ENCODE data around the gene ANO2.

Gene ANO2

GRCh38 chr12:5874514-5874913 lies 70.5 kb downstream of the ANO2 start:
- no peak overlapping the region for H3K4me3 ChIP-seq (ENCODE audit: low read depth, low read length)
- in situ Hi-C loops (cut with HindIII; ENCODE audit: low sequenced_read_pairs), result no loop called here
- no peak for DNase-seq (ENCODE audit: low read depth)
- TF ChIP-seq CTCF (IDR thresholded peaks at IDR 0.05; ENCODE audit: low read depth, low read length, missing control alignments), result no peak

GRCh38 chr12:5873281-5873919 lies 71.7 kb downstream of the ANO2 start:
- no peak for DNase-seq (ENCODE audit: low read depth)
- in situ Hi-C loops (cut with HindIII; ENCODE audit: low sequenced_read_pairs), result no loop called here
- no peak overlapping the region for H3K4me3 ChIP-seq (ENCODE audit: low read depth, low read length)
- TF ChIP-seq CTCF (IDR thresholded peaks at IDR 0.05; ENCODE audit: low read depth, low read length, missing control alignments), result no peak

- DNase-seq (ENCODE audit: low read depth), result no peak
- TF ChIP-seq CTCF (IDR thresholded peaks at IDR 0.05; ENCODE audit: low read depth, low read length, missing control alignments), result peak; percentile 42
- in situ Hi-C loops (cut with HindIII; ENCODE audit: low sequenced_read_pairs), result no loop called here
These were observed 72.3 kb downstream of the ANO2 start for GRCh38 chr12:5872745-5873144.

GRCh38 chr12:5871741-5872140 lies 73.3 kb downstream of the ANO2 start:
- in situ Hi-C loops (cut with HindIII; ENCODE audit: low sequenced_read_pairs), result no loop called here
- no peak overlapping the region for H3K4me3 ChIP-seq (ENCODE audit: low read depth, low read length)
- no peak for DNase-seq (ENCODE audit: low read depth)
- TF ChIP-seq CTCF (IDR thresholded peaks at IDR 0.05; ENCODE audit: low read depth, low read length, missing control alignments), result no peak

More at GRCh38 chr12:5872745-5873144, 72.3 kb downstream of the ANO2 start:
- no peak overlapping the region for H3K4me3 ChIP-seq (ENCODE audit: low read depth, low read length)

GRCh38 chr12:5870183-5870582 lies 74.9 kb downstream of the ANO2 start:
- DNase-seq (ENCODE audit: low read depth), result no peak
- TF ChIP-seq CTCF (IDR thresholded peaks at IDR 0.05; ENCODE audit: low read depth, low read length, missing control alignments), result no peak
- in situ Hi-C loops (cut with HindIII; ENCODE audit: low sequenced_read_pairs), result no loop called here
- no peak overlapping the region for H3K4me3 ChIP-seq (ENCODE audit: low read depth, low read length)

GRCh38 chr12:5868625-5869295 lies 76.3 kb downstream of the ANO2 start:
- no peak for TF ChIP-seq CTCF (IDR thresholded peaks at IDR 0.05; ENCODE audit: low read depth, low read length, missing control alignments)
- no peak for DNase-seq (ENCODE audit: low read depth)
- in situ Hi-C loops (cut with HindIII; ENCODE audit: low sequenced_read_pairs), result no loop called here
- no peak overlapping the region for H3K4me3 ChIP-seq (ENCODE audit: low read depth, low read length)

All from astrocyte of the cerebellum (primary cell).